Esophagus squamous epithelium (tissue), 4 donors: ENCODE results near the gene C21orf58.

Experiments
- CTCF ChIP-seq, 6 experiments: fragments of 450-650 bp in 4 of 6; fragments of 200-600 bp in 2 of 6; sonication (generic) in 2 of 6; IDR thresholded peaks; one replicate each; pipeline ENCODE4 v1.5.1; 2016 to 2019; ENCODE audit warnings: antibody characterized with exemption in 6 of 6, mild to moderate bottlenecking in 4 of 6, moderate library complexity in 4 of 6
- POLR2A ChIP-seq, 4 donors: fragments of 450-650 bp; IDR thresholded peaks; one replicate each; pipeline ENCODE4 v1.6.1; 2017; ENCODE audit warnings: antibody characterized with exemption in 4 of 4, mild to moderate bottlenecking in 4 of 4, moderate library complexity in 3 of 4

GRCh38 chr21:46295177-46295770 lies 28.4 kb downstream of the C21orf58 start:
- TF ChIP-seq CTCF (IDR thresholded peaks at IDR 0.05) (no peak), POLR2A (IDR thresholded peaks at IDR 0.05) (no peak)
